Measurements from ENCODE around the gene TRIOBP. TPM values are rescaled to one million over a fixed set of nuclear protein-coding genes. Genes with fewer than 3 reads are reported as not detected.

Gene TRIOBP
- total and polyA plus RNA-seq, 2 of the 13 experiments (the other 11 are each of a cell fraction or from before 2014, with no cell fraction given) = 6.1 to 15.4 TPM

- TF ChIP-seq THAP8 (CRISPR knock-in tag; IDR thresholded peaks at IDR 0.05; ENCODE audit: borderline replicate concordance) (no peak), BCL6 (CRISPR knock-in tag; IDR thresholded peaks at IDR 0.05) (peak; percentile 58), EZH2 (conservative IDR thresholded peaks at IDR 0.05; ENCODE audit: low read depth, low read length) (no peak), ZNF143 (CRISPR knock-in tag; IDR thresholded peaks at IDR 0.05) (peak; percentile 41; the same call in 1 of the 2 replicates), ZKSCAN5 (CRISPR knock-in tag; IDR thresholded peaks at IDR 0.05) (no peak), ZNF296 (CRISPR knock-in tag; conservative IDR thresholded peaks at IDR 0.05) (peak; percentile 74; the same call in 1 of the 2 replicates), MLLT10 (CRISPR knock-in tag; IDR thresholded peaks at IDR 0.05) (no peak), U2AF1 (optimal IDR thresholded peaks at IDR 0.05; ENCODE audit: low read depth, low read length) (no peak), JUND (CRISPR knock-in tag; IDR thresholded peaks at IDR 0.05) (no peak), SOX13 (IDR thresholded peaks at IDR 0.05) (no peak), SOX13 (CRISPR knock-in tag; conservative IDR thresholded peaks at IDR 0.05 in 1 of 2, IDR thresholded peaks at IDR 0.05 in 1 of 2) (peak in 1 of 2 experiments; percentile 22; a peak in 1 of 4 replicates), CREM (IDR thresholded peaks at IDR 0.05) (peak; percentile 67), CREM (CRISPR knock-in tag; IDR thresholded peaks at IDR 0.05) (no peak), ZFP36L2 (CRISPR knock-in tag; IDR thresholded peaks at IDR 0.05) (no peak), TP53 (CRISPR knock-in tag; conservative IDR thresholded peaks at IDR 0.05) (no peak), SYNCRIP (IDR thresholded peaks at IDR 0.05; ENCODE audit: insufficient read depth, low read depth, low read length) (no peak), NR2F6 (IDR thresholded peaks at IDR 0.05) (no peak), NR2F6 (CRISPR knock-in tag; IDR thresholded peaks at IDR 0.05) (peak; percentile 31; the same call in 1 of the 2 replicates), GPBP1L1 (CRISPR knock-in tag; IDR thresholded peaks at IDR 0.05) (no peak), ZNF230 (CRISPR knock-in tag; IDR thresholded peaks at IDR 0.05) (peak; percentile 80; the same call in 1 of the 2 replicates), ZNF563 (CRISPR knock-in tag; IDR thresholded peaks at IDR 0.05) (peak; percentile 92; the same call in 1 of the 2 replicates), RCOR2 (CRISPR knock-in tag; IDR thresholded peaks at IDR 0.05) (peak; percentile 59), ZNF547 (CRISPR knock-in tag; IDR thresholded peaks at IDR 0.05) (peak; percentile 82; the same call in 1 of the 2 replicates), EHMT2 (IDR thresholded peaks at IDR 0.05; ENCODE audit: borderline replicate concordance, low read depth, low read length) (no peak), FOXO1 (CRISPR knock-in tag; IDR thresholded peaks at IDR 0.05) (peak; percentile 48; the same call in 1 of the 2 replicates), SIX4 (CRISPR knock-in tag; IDR thresholded peaks at IDR 0.05) (0 out of 2 replicates have a peak, but pooled peaks have one; percentile 38), ZNF326 (CRISPR knock-in tag; IDR thresholded peaks at IDR 0.05; ENCODE audit: borderline replicate concordance) (no peak), ASH2L (IDR thresholded peaks at IDR 0.05; ENCODE audit: insufficient read length, low read depth, low read length) (peak; percentile 99), FOXA1 (IDR thresholded peaks at IDR 0.05) (no peak), FOXA1 (CRISPR knock-in tag; IDR thresholded peaks at IDR 0.05) (no peak), ZSCAN22 (CRISPR knock-in tag; IDR thresholded peaks at IDR 0.05) (no peak), MAFG (CRISPR knock-in tag; IDR thresholded peaks at IDR 0.05) (no peak), CAMTA2 (CRISPR knock-in tag; IDR thresholded peaks at IDR 0.05; ENCODE audit: borderline replicate concordance) (no peak; the same call in 1 of the 2 replicates)
Measured at GRCh38 chr22:37686002-37686982, 10.6 kb upstream of the TRIOBP start, which contains the start of gene NOL12 (continued).
